K562 (cell line): ENCODE data around the gene PON3. TPM values are rescaled to one million over a fixed set of nuclear protein-coding genes. Genes with fewer than 3 reads are reported as not detected.

Source experiments
- ATAC-seq: fragments of 200-7000 bp; cut with Tn5 transposase; 3 replicates; pipeline ENCODE4 v1.9.1; 2020; ENCODE audit warnings: moderate library complexity
- BruUV-seq: library from RNA; stranded (reverse); fragments of 400-500 nt; replicated peaks from 2 replicates; lab custom pipeline; 2021; lab: Mats Ljungman, UMichigan
- CTCF ChIA-PET: fragments of 300-600 bp; formaldehyde crosslinking; extraction: SDS; loops from one replicate; lab custom pipeline; 2021; ENCODE audit warnings: low intra/inter-chr PET ratio; lab: Yijun Ruan, JAX
- POLR2A ChIA-PET: fragments of 300-600, 350-650 bp; sonication (Branson Sonifier 250); formaldehyde crosslinking; extraction: SDS; loops from one replicate; lab custom pipeline; 2021; ENCODE audit warnings: antibody characterized with exemption, inconsistent platforms; lab: Yijun Ruan, JAX
- DNase-seq, 4 experiments: peaks; one replicate each; pipeline versions ENCODE4 v3.0.0 to v3.0.0-alpha.2; 2011 to 2018; ENCODE audit warnings: low spot score in 3 of 4, mixed read lengths in 3 of 4; ENCODE audit errors: extremely low read depth in 1 of 4
- FAIRE-seq: peaks from 2 replicates; lab custom pipeline; 2011; peaks lifted over from hg19 to GRCh38; lab: Jason Lieb, UNC
- H2AFZ ChIP-seq: 2 replicates; pipeline ENCODE4 v1.6.0; 2011; ENCODE audit warnings: low read depth, low read length, control low read depth, inconsistent platforms
- H3K27ac ChIP-seq: fragments of 200-600 bp; 3 replicates; pipeline ENCODE4 v1.8.0; 2011; ENCODE audit warnings: low read depth, mild to moderate bottlenecking, control low read depth, inconsistent platforms, low read length, moderate library complexity, mixed read lengths; ENCODE audit errors: extremely low read depth
- H3K27me3 ChIP-seq, 2 experiments: fragments of 300-600 bp in 1 of 2; 2 replicates in 1 of 2; 3 replicates in 1 of 2; pipeline versions ENCODE4 v1.6.0 to v1.8.0; 2011; ENCODE audit warnings: inconsistent platforms in 2 of 2, low read length in 2 of 2, mild to moderate bottlenecking in 1 of 2, mixed read lengths in 1 of 2, moderate library complexity in 1 of 2; ENCODE audit not compliant: control insufficient read depth in 2 of 2, insufficient read depth in 2 of 2
- H3K36me3 ChIP-seq: fragments of 300-600 bp; 3 replicates; pipeline ENCODE4 v1.8.0; 2011; ENCODE audit warnings: mild to moderate bottlenecking, low read length, inconsistent platforms; ENCODE audit not compliant: control insufficient read depth, insufficient read depth
- H3K4me1 ChIP-seq, 2 experiments: fragments of 200-600 bp in 1 of 2; replicated peaks in 1 of 2; 2 replicates in 1 of 2; 3 replicates in 1 of 2; pipeline versions ENCODE4 v1.5.1 to v1.8.0; 2011; ENCODE audit warnings: inconsistent platforms in 2 of 2, low read length in 2 of 2, mild to moderate bottlenecking in 1 of 2, mixed read lengths in 1 of 2, moderate library complexity in 1 of 2; ENCODE audit not compliant: control insufficient read depth in 2 of 2, insufficient read depth in 2 of 2
- H3K4me2 ChIP-seq: 2 replicates; pipeline ENCODE4 v1.6.1; 2011; ENCODE audit warnings: low read length, control low read depth, inconsistent platforms, mixed read lengths; ENCODE audit not compliant: insufficient read depth
- H3K4me3 ChIP-seq: fragments of 200-600 bp; sonication (generic), shearing (Covaris generic); 2 replicates; pipeline ENCODE4 v1.5.1; 2016; ENCODE audit warnings: control low read depth, inconsistent platforms
- H3K79me2 ChIP-seq: fragments of 200-600 bp; 3 replicates; pipeline ENCODE4 v1.8.0; 2011; ENCODE audit warnings: low read length, inconsistent platforms; ENCODE audit not compliant: control insufficient read depth, insufficient read depth
- H3K9ac ChIP-seq, 2 experiments: 2 replicates each; pipeline versions ENCODE4 v1.6.0 to v1.6.1; 2011; ENCODE audit warnings: low read depth in 2 of 2, low read length in 2 of 2, control low read depth in 1 of 2, inconsistent platforms in 1 of 2, mild to moderate bottlenecking in 1 of 2, mixed read lengths in 1 of 2; ENCODE audit not compliant: insufficient read depth in 1 of 2
- H3K9me1 ChIP-seq: one replicate; pipeline ENCODE4 v1.6.0; 2011; ENCODE audit warnings: inconsistent platforms, mild to moderate bottlenecking, low read length, moderate library complexity; ENCODE audit not compliant: control insufficient read depth, insufficient read depth
- H3K9me3 ChIP-seq: replicated peaks from 2 replicates; pipeline ENCODE4 v1.5.1; 2011; ENCODE audit warnings: low read depth, low read length, inconsistent platforms; ENCODE audit not compliant: control insufficient read depth, insufficient read depth
- H4K20me1 ChIP-seq: replicated peaks from 2 replicates; pipeline ENCODE4 v1.6.1; 2011; ENCODE audit warnings: low read length, inconsistent platforms, mixed read lengths; ENCODE audit not compliant: control insufficient read depth, insufficient read depth
- CLOCK ChIP-seq: fragments of 250-450 bp; sonication (Bioruptor Pico); IDR thresholded peaks from 2 replicates; pipeline ENCODE4 v1.4.0; 2020; ENCODE audit warnings: mild to moderate bottlenecking, moderate library complexity, borderline replicate concordance
- MECOM ChIP-seq: fragments of 250-450 bp; sonication (Bioruptor Pico); IDR thresholded peaks from 2 replicates; pipeline ENCODE4 v1.8.0; 2022; ENCODE audit warnings: inconsistent platforms
- PPARD ChIP-seq: fragments of 250-450 bp; sonication (Bioruptor Pico); IDR thresholded peaks from 2 replicates; pipeline ENCODE4 v1.8.0; 2022; ENCODE audit warnings: inconsistent platforms, mild to moderate bottlenecking, moderate library complexity
- PTTG1 ChIP-seq: fragments of 450-650 bp; IDR thresholded peaks from 2 replicates; pipeline ENCODE4 v1.6.1; 2016; ENCODE audit warnings: low read depth, mild to moderate bottlenecking, missing genetic modification characterization, missing compliant biosample characterization
- WGBS: fragments of 100-300 bp; shearing (Covaris generic); methylation state at CpG from one replicate; pipeline ENCODE4 v1.1.6; 2016; ENCODE audit warnings: low coverage, mixed read lengths; ENCODE audit not compliant: insufficient coverage; ENCODE audit errors: missing lambda C conversion rate; 5-methylcytosine and 5-hydroxymethylcytosine counted together
- in situ Hi-C: fragments of 300-500 bp; cut with MboI; formaldehyde crosslinking; loops from 4 replicates; pipeline ENCODE4 v1.15.0; 2018; ENCODE audit warnings: inconsistent platforms, mixed read lengths
- intact Hi-C: fragments of 100-400 bp; cut with micrococcal nuclease; formaldehyde crosslinking; loops from 2 replicates; pipeline ENCODE4 v1.14.2; 2022
- polyA plus RNA-seq, 8 experiments: library from polyadenylated mRNA; depleted of rRNA in 4 of 8; stranded (reverse) in 5 of 8; unstranded in 3 of 8; fragments of >200 nt; fragmentation: Nextera tagmentation in 2 of 8; fragmentation: Illumina TruSeq in 1 of 8; extraction: Ambion mirVana in 2 of 8; extraction: Trizol in 1 of 8; gene quantifications; 2 replicates each; pipeline versions ENCODE4 v1.2.1 to v1.2.3, GENCODE V29; 2011 to 2014; ENCODE audit warnings: inconsistent platforms in 1 of 8, missing spikeins in 1 of 8
- total RNA-seq, 7 experiments: library from RNA; depleted of rRNA in 6 of 7; stranded (reverse); fragments of >200 nt in 6 of 7; fragmentation: Illumina TruSeq in 2 of 7; extraction: Trizol in 2 of 7; gene quantifications; 2 replicates each; pipeline versions ENCODE4 v1.2.1 to v1.2.3, GENCODE V29; 2011 to 2021; ENCODE audit warnings: low replicate concordance in 1 of 7

Gene PON3
- total and polyA plus RNA-seq, 9 of the 15 experiments (the other 6 are each of a cell fraction or from before 2014, with no cell fraction given): 0.15 to 0.38 (median 0.18) TPM; not detected in 6

- CTCF ChIA-PET: no interaction called here
- FAIRE-seq: no peak
- TF ChIP-seq MECOM (CRISPR knock-in tag) (no peak), PPARD (CRISPR knock-in tag) (no peak), PTTG1 (no peak), CLOCK (CRISPR knock-in tag) (no peak)
Measured at GRCh38 chr7:95405208-95405607, 9.0 kb upstream of the PON3 start.

More at GRCh38 chr7:95405208-95405607, 9.0 kb upstream of the PON3 start:
- ATAC-seq: no peak
- no peak for DNase-seq
- no peaks in the 10 kb centered on the region for H3K27me3 ChIP-seq
- H2AFZ ChIP-seq: no peak overlapping the region
- no peaks in the 10 kb centered on the region for H3K9me3 ChIP-seq
- no peaks in the 10 kb centered on the region for H3K9me1 ChIP-seq
- H3K9ac ChIP-seq: no peak overlapping the region
- H4K20me1 ChIP-seq: no peaks in the 10 kb centered on the region
- no peak overlapping the region for H3K4me2 ChIP-seq
- POLR2A ChIA-PET: interaction anchor here (0.8 kb wide), 1 partner anchor 10 kb away, joined by 3 read pairs; the partner anchor contains the start of gene PON3
- no peak overlapping the region for H3K4me3 ChIP-seq
- no TSS peak for BruUV-seq
- H3K36me3 ChIP-seq: peaks cover 14% of the 10 kb centered on the region
- no peak overlapping the region for H3K27ac ChIP-seq
- WGBS: 75% methylated on average over 3 of the region's 3 CpGs
- intact Hi-C loops (no loop called here), in situ Hi-C loops (no loop called here)
- H3K79me2 ChIP-seq: no peaks in the 10 kb centered on the region
- H3K4me1 ChIP-seq: no peaks in the 10 kb centered on the region
